ENCODE data around the gene RPS6KB2. TPM values are rescaled to one million over a fixed set of nuclear protein-coding genes. Genes with fewer than 3 reads are reported as not detected.

The RPS6KB2 gene
- total RNA-seq, 3 donors from 2014 or later (not counting 1 experiment from before 2014, with no cell fraction given), result 81.0 to 89.6 (median 84.6) TPM

GRCh38 chr11:67432655-67433349, 4.5 kb downstream of the RPS6KB2 start:
- peaks cover 35% of the 10 kb centered on the region for H3K36me3 ChIP-seq (ENCODE audit: control insufficient read depth, insufficient read depth, low read length)
- no peaks in the 10 kb centered on the region for H3K27me3 Mint-ChIP-seq (ENCODE audit: low read depth in 2 of 2)
- peaks cover 43 to 57% of the 10 kb centered on the region in 2 donors for H3K4me1 Mint-ChIP-seq
- H3K27ac Mint-ChIP-seq, result peak overlapping the region; percentile 88 to 92
- H3K4me3 Mint-ChIP-seq, result peak overlapping the region; percentile 45
- H3K27ac ChIP-seq (ENCODE audit: low read length), result peak overlapping the region; percentile 86
- H3K9me3 ChIP-seq (ENCODE audit: control insufficient read depth, insufficient read depth, low read length), result no peaks in the 10 kb centered on the region
- H3K4me3 ChIP-seq (ENCODE audit: low read length), result no peak overlapping the region
- DNase-seq (peak in 1 of 2 donors; percentile 13), ATAC-seq (no peak)
- WGBS (ENCODE audit: insufficient coverage), result 76% methylated on average over 21 of the region's 22 CpGs
- no peaks in the 10 kb centered on the region for H3K27me3 ChIP-seq (ENCODE audit: control insufficient read depth, insufficient read depth, low read length)
- H3K4me1 ChIP-seq (ENCODE audit: control insufficient read depth, insufficient read depth, low read length), result peaks cover 67% of the 10 kb centered on the region
- no peaks in the 10 kb centered on the region for H3K36me3 Mint-ChIP-seq
- intact Hi-C loops (cut with micrococcal nuclease), result no loop called here
- no peaks in the 10 kb centered on the region for H3K9me3 Mint-ChIP-seq
- TF ChIP-seq CTCF (IDR thresholded peaks at IDR 0.05), result no peak

- Mint-ChIP-seq H3K4me1 (peaks cover 39 to 62% of the 10 kb centered on the region in 2 donors), H3K4me3 (peak overlapping the region; percentile 78), H3K27ac (peak overlapping the region; percentile 88 to 92), H3K27me3 (ENCODE audit: low read depth in 2 of 2) (no peaks in the 10 kb centered on the region), H3K36me3 (no peaks in the 10 kb centered on the region), H3K9me3 (no peaks in the 10 kb centered on the region)
- peak overlapping the region; percentile 86 for H3K27ac ChIP-seq (ENCODE audit: low read length)
- ATAC-seq (peak; percentile 58 to 67 (median 64)), DNase-seq (peak; percentile 45 to 56)
- peaks cover 73% of the 10 kb centered on the region for H3K4me1 ChIP-seq (ENCODE audit: control insufficient read depth, insufficient read depth, low read length)
- WGBS (ENCODE audit: insufficient coverage), result 45% methylated on average over 20 of the region's 22 CpGs
- no peaks in the 10 kb centered on the region for H3K27me3 ChIP-seq (ENCODE audit: control insufficient read depth, insufficient read depth, low read length)
- TF ChIP-seq CTCF (IDR thresholded peaks at IDR 0.05), result no peak
- H3K36me3 ChIP-seq (ENCODE audit: control insufficient read depth, insufficient read depth, low read length), result peaks cover 35% of the 10 kb centered on the region
- intact Hi-C loops (cut with micrococcal nuclease), result no loop called here
- no peak overlapping the region for H3K4me3 ChIP-seq (ENCODE audit: low read length)
- no peaks in the 10 kb centered on the region for H3K9me3 ChIP-seq (ENCODE audit: control insufficient read depth, insufficient read depth, low read length)
Observed at GRCh38 chr11:67433536-67434394, 5.5 kb downstream of the RPS6KB2 start.

- ATAC-seq, result peak in 1 of 3 donors; percentile 3
- H3K36me3 ChIP-seq (ENCODE audit: control insufficient read depth, insufficient read depth, low read length), result peaks cover 35% of the 10 kb centered on the region
- intact Hi-C loops (cut with micrococcal nuclease), result no loop called here
Observed at GRCh38 chr11:67434395-67434881, 6.1 kb downstream of the RPS6KB2 start.

More at GRCh38 chr11:67434395-67434881, 6.1 kb downstream of the RPS6KB2 start:
- no peak overlapping the region for H3K4me3 ChIP-seq (ENCODE audit: low read length)
- peak overlapping the region; percentile 88 to 92 for H3K27ac Mint-ChIP-seq
- H3K4me3 Mint-ChIP-seq, result peak overlapping the region; percentile 78
- H3K27ac ChIP-seq (ENCODE audit: low read length), result peak overlapping the region; percentile 86
- H3K9me3 ChIP-seq (ENCODE audit: control insufficient read depth, insufficient read depth, low read length), result no peaks in the 10 kb centered on the region
- H3K27me3 ChIP-seq (ENCODE audit: control insufficient read depth, insufficient read depth, low read length), result no peaks in the 10 kb centered on the region
- H3K36me3 Mint-ChIP-seq, result no peaks in the 10 kb centered on the region
- H3K27me3 Mint-ChIP-seq (ENCODE audit: low read depth in 2 of 2), result no peaks in the 10 kb centered on the region
- no peaks in the 10 kb centered on the region for H3K9me3 Mint-ChIP-seq
- 47% methylated on average over 23 of the region's 23 CpGs for WGBS (ENCODE audit: insufficient coverage)
- H3K4me1 Mint-ChIP-seq, result peaks cover 43 to 65% of the 10 kb centered on the region in 2 donors
- TF ChIP-seq CTCF (IDR thresholded peaks at IDR 0.05), result no peak
- H3K4me1 ChIP-seq (ENCODE audit: control insufficient read depth, insufficient read depth, low read length), result peaks cover 73% of the 10 kb centered on the region
- peak in 1 of 2 donors; percentile 54 for DNase-seq
